Esophagus squamous epithelium (tissue), 5 donors: ENCODE results near the gene SETBP1. TPM values are rescaled to one million over a fixed set of nuclear protein-coding genes. Genes with fewer than 3 reads are reported as not detected.

ENCODE experiments used
- DNase-seq: peaks from one replicate; lab custom pipeline; 2025; lab: John Stamatoyannopoulos, UW
- H3K27ac ChIP-seq, 4 donors: fragments of 200-600 bp; sonication (generic); one replicate each; pipeline ENCODE4 v1.5.1; 2016 to 2019; ENCODE audit warnings: mild to moderate bottlenecking in 1 of 4
- H3K27me3 ChIP-seq, 4 donors: fragments of 200-600 bp; sonication (generic); 1 replicate in 3 of 4; 2 replicates in 1 of 4; pipeline versions ENCODE4 v1.5.1 to v1.6.0; 2017 to 2021; ENCODE audit warnings: antibody characterized with exemption in 1 of 4
- H3K36me3 ChIP-seq, 3 donors: fragments of 200-600 bp; sonication (generic); one replicate each; pipeline ENCODE4 v1.5.1; 2016 to 2019
- H3K4me1 ChIP-seq, 3 donors: fragments of 200-600 bp; sonication (generic); one replicate each; pipeline ENCODE4 v1.5.1; 2017 to 2019
- H3K4me3 ChIP-seq, 4 donors: fragments of 200-600 bp; sonication (generic); 1 replicate in 3 of 4; 2 replicates in 1 of 4; pipeline ENCODE4 v1.5.1; 2016 to 2019; ENCODE audit warnings: mild to moderate bottlenecking in 2 of 4, moderate library complexity in 1 of 4
- H3K9me3 ChIP-seq, 3 donors: fragments of 200-600 bp; sonication (generic); one replicate each; pipeline ENCODE4 v1.5.1; 2016 to 2019
- POLR2A ChIP-seq, 4 donors: fragments of 450-650 bp; IDR thresholded peaks; one replicate each; pipeline ENCODE4 v1.6.1; 2017; ENCODE audit warnings: antibody characterized with exemption in 4 of 4, mild to moderate bottlenecking in 4 of 4, moderate library complexity in 3 of 4
- WGBS, 2 donors: methylation state at CpG; one replicate each; pipeline ENCODE4 v1.1.5; 2018; 5-methylcytosine and 5-hydroxymethylcytosine counted together
- intact Hi-C: fragments of 100-400 bp; cut with DNase I; formaldehyde crosslinking; loops from one replicate; pipeline ENCODE4 v1.15.0; 2022
- total RNA-seq, 4 donors: library from RNA; depleted of rRNA; stranded (reverse); fragments of >200 nt; gene quantifications; one replicate each; pipeline ENCODE4 v1.1.0, GENCODE V29; 2016
- TF ChIP-seq, protein P1 (sequence below), 6 experiments: fragments of 450-650 bp in 4 of 6; fragments of 200-600 bp in 2 of 6; sonication (generic) in 2 of 6; IDR thresholded peaks; one replicate each; pipeline ENCODE4 v1.5.1; 2016 to 2019; ENCODE audit warnings: antibody characterized with exemption in 6 of 6, mild to moderate bottlenecking in 4 of 6, moderate library complexity in 4 of 6
- donor health status: DM: yes; HTN: yes; CAD: no.

Gene SETBP1
- total RNA-seq, 4 donors from 2014 or later = 2.6 to 18.5 (median 6.4) TPM

DNA sequence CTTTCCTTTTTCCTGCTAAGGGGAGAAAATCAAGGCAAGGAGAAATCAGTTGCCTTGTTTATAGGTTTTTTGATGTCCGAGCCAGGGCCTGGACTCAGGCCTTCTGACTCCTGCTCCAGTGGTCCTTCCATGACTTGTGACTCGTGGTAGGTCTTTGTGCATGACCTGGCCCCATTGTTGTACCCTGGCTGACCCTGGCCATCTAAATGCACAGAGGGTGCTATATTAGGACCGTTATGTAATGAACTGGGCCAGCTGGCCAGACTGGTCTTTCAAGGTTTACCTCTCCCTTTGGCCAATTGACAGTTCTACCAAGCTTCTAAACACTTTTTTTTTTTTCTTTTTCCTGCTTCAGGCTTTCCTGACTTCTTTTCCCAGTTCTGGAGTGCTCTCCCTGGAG lies 81.1 kb downstream of the SETBP1 start:
- no peak for TF ChIP-seq POLR2A (IDR thresholded peaks at IDR 0.05)
- DNase-seq = no peak

DNA sequence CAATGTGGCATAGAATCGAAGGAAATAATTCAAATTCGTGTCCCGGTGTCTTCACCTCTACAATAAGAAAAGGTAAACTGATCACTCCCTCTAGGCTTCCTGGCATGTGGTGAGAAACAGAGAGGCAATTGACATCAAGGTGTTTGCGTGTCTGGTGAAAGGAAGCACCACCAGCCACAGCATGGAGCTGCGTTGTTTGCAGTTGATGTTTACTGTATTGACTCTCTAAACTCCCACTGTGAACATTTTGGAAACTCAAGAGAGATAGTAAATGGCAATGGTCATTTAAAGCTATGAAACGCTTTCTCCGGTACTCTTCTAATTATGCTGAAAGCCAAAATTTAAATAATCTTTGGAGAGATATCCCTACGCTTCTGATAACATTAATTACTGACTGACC lies 82.6 kb downstream of the SETBP1 start:
- DNase-seq = no peak
- TF ChIP-seq, protein P1, sequence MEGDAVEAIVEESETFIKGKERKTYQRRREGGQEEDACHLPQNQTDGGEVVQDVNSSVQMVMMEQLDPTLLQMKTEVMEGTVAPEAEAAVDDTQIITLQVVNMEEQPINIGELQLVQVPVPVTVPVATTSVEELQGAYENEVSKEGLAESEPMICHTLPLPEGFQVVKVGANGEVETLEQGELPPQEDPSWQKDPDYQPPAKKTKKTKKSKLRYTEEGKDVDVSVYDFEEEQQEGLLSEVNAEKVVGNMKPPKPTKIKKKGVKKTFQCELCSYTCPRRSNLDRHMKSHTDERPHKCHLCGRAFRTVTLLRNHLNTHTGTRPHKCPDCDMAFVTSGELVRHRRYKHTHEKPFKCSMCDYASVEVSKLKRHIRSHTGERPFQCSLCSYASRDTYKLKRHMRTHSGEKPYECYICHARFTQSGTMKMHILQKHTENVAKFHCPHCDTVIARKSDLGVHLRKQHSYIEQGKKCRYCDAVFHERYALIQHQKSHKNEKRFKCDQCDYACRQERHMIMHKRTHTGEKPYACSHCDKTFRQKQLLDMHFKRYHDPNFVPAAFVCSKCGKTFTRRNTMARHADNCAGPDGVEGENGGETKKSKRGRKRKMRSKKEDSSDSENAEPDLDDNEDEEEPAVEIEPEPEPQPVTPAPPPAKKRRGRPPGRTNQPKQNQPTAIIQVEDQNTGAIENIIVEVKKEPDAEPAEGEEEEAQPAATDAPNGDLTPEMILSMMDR (IDR thresholded peaks at IDR 0.05) = no peak
- TF ChIP-seq POLR2A (IDR thresholded peaks at IDR 0.05) = no peak
- no peaks in the 10 kb centered on the region for H3K27me3 ChIP-seq
- H3K4me3 ChIP-seq = no peak overlapping the region
- intact Hi-C loops = no loop called here
- H3K36me3 ChIP-seq = no peaks in the 10 kb centered on the region
- H3K27ac ChIP-seq = no peak overlapping the region
- H3K4me1 ChIP-seq = peaks cover 0 to 36% (median 17%) of the 10 kb centered on the region in 3 donors
- H3K9me3 ChIP-seq = no peaks in the 10 kb centered on the region
- WGBS, 2 donors = 94 to 95% methylated on average over 8 of the region's 8 CpGs

More for the DNA sequence above, 81.1 kb downstream of the SETBP1 start:
- H3K4me3 ChIP-seq = no peak overlapping the region
- no peaks in the 10 kb centered on the region for H3K27me3 ChIP-seq
- no peak overlapping the region for H3K27ac ChIP-seq
- no peaks in the 10 kb centered on the region for H3K9me3 ChIP-seq
- WGBS, 2 donors = 37 to 39% methylated on average over 3 of the region's 3 CpGs
- no peaks in the 10 kb centered on the region for H3K36me3 ChIP-seq
- peaks cover 0 to 36% (median 17%) of the 10 kb centered on the region in 3 donors for H3K4me1 ChIP-seq
- intact Hi-C loops = no loop called here

DNA sequence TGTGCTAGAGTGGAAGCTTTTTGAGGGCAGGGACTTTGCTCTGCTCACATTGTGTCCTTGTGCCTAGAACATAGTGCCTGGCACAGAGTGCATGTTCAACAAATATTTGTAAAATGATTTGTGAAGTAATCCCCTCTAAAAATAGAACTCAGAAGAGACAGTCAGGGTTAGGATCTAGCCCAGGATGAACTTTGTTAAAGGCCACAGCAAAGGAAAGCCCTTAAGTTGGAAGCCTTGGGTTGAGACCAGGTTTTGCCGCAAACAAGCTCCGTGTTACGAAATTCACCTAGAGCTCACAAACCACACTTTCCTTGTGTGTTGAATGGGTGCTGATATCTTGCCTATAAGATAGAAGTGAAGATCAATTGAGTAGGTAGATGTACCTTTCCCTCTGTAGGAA lies 84.2 kb downstream of the SETBP1 start:
- intact Hi-C loops = no loop called here
- no peak overlapping the region for H3K4me3 ChIP-seq
- TF ChIP-seq, protein P1 (IDR thresholded peaks at IDR 0.05) = no peak
- TF ChIP-seq POLR2A (IDR thresholded peaks at IDR 0.05) = no peak
- no peak for DNase-seq
- 67 to 100% methylated on average over 3 of the region's 3 CpGs for WGBS, 2 donors
- H3K9me3 ChIP-seq = no peaks in the 10 kb centered on the region
- no peaks in the 10 kb centered on the region for H3K36me3 ChIP-seq
- peaks cover 0 to 36% (median 17%) of the 10 kb centered on the region in 3 donors for H3K4me1 ChIP-seq
- H3K27ac ChIP-seq = peak overlapping the region in 1 of 4 donors; percentile 45
- H3K27me3 ChIP-seq = no peaks in the 10 kb centered on the region

DNA sequence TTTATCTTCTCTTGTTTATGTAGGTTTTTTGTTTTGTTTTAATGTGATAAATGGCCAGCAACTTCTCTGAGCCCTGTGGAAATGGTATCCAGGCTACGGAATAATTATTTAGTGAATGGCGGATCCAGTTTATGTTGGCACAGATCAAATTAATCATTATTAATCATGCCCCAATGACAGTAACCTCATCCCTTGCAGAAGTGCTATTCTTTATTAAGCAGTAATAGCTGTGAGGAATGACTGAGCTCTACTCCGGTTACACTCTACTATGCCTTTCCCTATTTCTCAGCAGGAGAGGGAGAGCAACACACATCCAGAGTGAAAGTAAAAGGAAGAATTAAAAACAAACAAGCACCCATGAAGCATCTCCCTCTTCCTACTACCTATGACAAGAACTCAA lies 84.8 kb downstream of the SETBP1 start:
- DNase-seq = no peak
- H3K27me3 ChIP-seq = no peaks in the 10 kb centered on the region
- H3K4me1 ChIP-seq = peaks cover 0 to 31% (median 17%) of the 10 kb centered on the region in 3 donors
- peak overlapping the region in 2 of 4 donors; percentile 41 to 45 for H3K27ac ChIP-seq
- WGBS, 2 donors = 61 to 76% methylated on average over 3 of the region's 3 CpGs
- H3K4me3 ChIP-seq = no peak overlapping the region
- H3K36me3 ChIP-seq = no peaks in the 10 kb centered on the region
- intact Hi-C loops = no loop called here
- no peaks in the 10 kb centered on the region for H3K9me3 ChIP-seq
- TF ChIP-seq, protein P1 (IDR thresholded peaks at IDR 0.05) = no peak
- TF ChIP-seq POLR2A (IDR thresholded peaks at IDR 0.05) = no peak

DNA sequence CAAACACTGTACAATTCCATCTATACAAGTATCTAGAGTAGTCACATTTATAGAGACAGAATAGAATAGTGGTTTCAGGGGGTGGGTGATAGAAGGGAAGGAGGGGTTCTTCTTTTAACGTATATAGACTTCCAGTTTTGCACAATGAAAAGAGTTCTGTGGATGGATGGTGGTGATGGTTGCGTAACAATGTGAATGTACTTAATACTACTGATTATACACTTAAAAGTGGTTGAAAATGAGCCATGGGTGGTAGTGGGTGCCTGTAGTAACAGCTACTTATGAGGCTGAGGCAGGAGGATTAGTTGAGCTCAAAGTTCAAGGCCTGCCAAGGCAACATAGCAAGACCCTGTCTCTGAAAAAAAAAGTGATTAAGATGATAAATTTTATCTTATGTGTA lies 85.8 kb downstream of the SETBP1 start:
- 82 to 87% methylated on average over 2 of the region's 2 CpGs for WGBS, 2 donors
- no peaks in the 10 kb centered on the region for H3K9me3 ChIP-seq
- no peaks in the 10 kb centered on the region for H3K36me3 ChIP-seq
- H3K27me3 ChIP-seq = no peaks in the 10 kb centered on the region
- intact Hi-C loops = no loop called here
- peaks cover 0 to 33% (median 17%) of the 10 kb centered on the region in 3 donors for H3K4me1 ChIP-seq
- TF ChIP-seq, protein P1 (IDR thresholded peaks at IDR 0.05) = no peak
- TF ChIP-seq POLR2A (IDR thresholded peaks at IDR 0.05) = no peak
- H3K4me3 ChIP-seq = no peak overlapping the region
- H3K27ac ChIP-seq = no peak overlapping the region
- no peak for DNase-seq

DNA sequence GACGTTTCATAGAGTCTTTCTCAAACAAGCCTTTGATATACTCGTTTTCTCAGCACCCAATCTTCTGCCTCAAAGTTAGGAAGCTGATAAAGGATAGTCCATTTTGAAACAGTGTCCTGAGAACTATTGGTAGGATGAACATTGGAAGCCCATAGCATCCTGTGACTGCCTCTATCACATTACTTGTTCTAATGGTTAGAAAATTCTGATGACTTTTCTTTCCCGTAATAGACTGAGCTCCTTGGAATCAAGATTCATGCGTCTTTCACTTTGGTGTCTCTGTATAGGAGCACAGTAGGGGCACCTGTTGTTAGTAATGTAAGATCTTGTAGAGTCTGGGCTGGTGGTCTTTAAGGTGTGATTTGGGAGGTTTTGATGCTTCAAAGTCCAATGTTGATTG lies 87.1 kb downstream of the SETBP1 start:
- TF ChIP-seq, protein P1 (IDR thresholded peaks at IDR 0.05) = no peak
- TF ChIP-seq POLR2A (IDR thresholded peaks at IDR 0.05) = no peak
- Histone ChIP-seq H3K4me1 (peaks cover 0 to 29% (median 11%) of the 10 kb centered on the region in 3 donors), H3K27ac (no peak overlapping the region), H3K27me3 (no peaks in the 10 kb centered on the region), H3K4me3 (no peak overlapping the region), H3K9me3 (no peaks in the 10 kb centered on the region), H3K36me3 (no peaks in the 10 kb centered on the region)
- intact Hi-C loops = no loop called here
- WGBS, 2 donors = 88 to 95% methylated on average over 4 of the region's 4 CpGs
- no peak for DNase-seq
